HEK293 (cell line): Measurements from ENCODE around the gene USP3.

Experiments
- CTCF ChIP-seq: fragments of 450-650 bp; formaldehyde crosslinking; IDR thresholded peaks from 2 replicates; pipeline ENCODE4 v1.5.1; 2016; ENCODE audit warnings: missing biosample characterization, missing genetic modification characterization
- ELK4 ChIP-seq: IDR thresholded peaks from 2 replicates; pipeline ENCODE4 v1.6.1; 2011; ENCODE audit warnings: mild to moderate bottlenecking, low read depth, low read length, borderline replicate concordance

- no peak for TF ChIP-seq CTCF (tag by site-specific recombination)
- no peak for TF ChIP-seq ELK4
Measured at GRCh38 chr15:63544258-63545026, 40.0 kb downstream of the USP3 start.
